WI38 (cell line): ENCODE results near the gene CEP135.

Experiments used
- H3K4me3 ChIP-seq: 2 replicates; pipeline ENCODE4 v1.5.1; 2011; ENCODE audit warnings: low read depth, mild to moderate bottlenecking, control low read depth, low read length
- CTCF ChIP-seq: IDR thresholded peaks from 2 replicates; pipeline ENCODE4 v1.5.1; 2012; ENCODE audit warnings: low read depth, mild to moderate bottlenecking, control low read depth, low read length

Gene CEP135

GRCh38 chr4:55979562-55979961, 30.8 kb downstream of the CEP135 start:
- no peak overlapping the region for H3K4me3 ChIP-seq
- no peak for TF ChIP-seq CTCF

- no peak for TF ChIP-seq CTCF
- H3K4me3 ChIP-seq = no peak overlapping the region
Observed at GRCh38 chr4:55980725-55981124, 32.0 kb downstream of the CEP135 start.

- TF ChIP-seq CTCF = no peak
- no peak overlapping the region for H3K4me3 ChIP-seq
Observed at GRCh38 chr4:55982976-55983375, 34.2 kb downstream of the CEP135 start.

GRCh38 chr4:55989766-55990165, 41.0 kb downstream of the CEP135 start:
- no peak overlapping the region for H3K4me3 ChIP-seq
- TF ChIP-seq CTCF = no peak

- no peak overlapping the region for H3K4me3 ChIP-seq
- TF ChIP-seq CTCF = no peak
Observed at GRCh38 chr4:55993994-55994663, 45.4 kb downstream of the CEP135 start.

GRCh38 chr4:55996646-55997045, 47.9 kb downstream of the CEP135 start:
- no peak for TF ChIP-seq CTCF
- no peak overlapping the region for H3K4me3 ChIP-seq

GRCh38 chr4:56003606-56004005, 54.9 kb downstream of the CEP135 start:
- TF ChIP-seq CTCF = no peak
- H3K4me3 ChIP-seq = no peak overlapping the region
